HL-60 (cell line): Measurements from ENCODE around the gene DHRS12.
"Not testable (repeated sequence)": the region's sequence is repeated elsewhere in the genome, so short reads cannot be mapped to it uniquely, and the experiment has no call there.

Experiments
- DNase-seq, 2 experiments: peaks; one replicate each; pipeline ENCODE4 v3.0.0-alpha.2; 2010 to 2020; ENCODE audit warnings: low read depth in 1 of 2, low spot score in 1 of 2
- H3K27ac ChIP-seq: fragments of 250-450 bp; sonication (Bioruptor Pico); replicated peaks from 2 replicates; pipeline ENCODE4 v1.5.1; 2020; ENCODE audit warnings: mild to moderate bottlenecking, moderate library complexity
- H3K27me3 ChIP-seq: fragments of 250-450 bp; sonication (Bioruptor Pico); 2 replicates; pipeline ENCODE4 v1.5.1; 2021; ENCODE audit warnings: mild to moderate bottlenecking, moderate library complexity; ENCODE audit not compliant: insufficient read depth, poor library complexity, severe bottlenecking
- H3K4me3 ChIP-seq: replicated peaks from 2 replicates; pipeline ENCODE4 v1.5.1; 2011; ENCODE audit warnings: mild to moderate bottlenecking, control low read depth, low read length; ENCODE audit not compliant: insufficient read depth
- GABPA ChIP-seq: IDR thresholded peaks from 2 replicates; pipeline ENCODE4 v1.6.1; 2012; ENCODE audit warnings: low read depth
- POLR2AphosphoS5 ChIP-seq: IDR thresholded peaks from 2 replicates; pipeline ENCODE4 v1.6.1; 2012; ENCODE audit warnings: low read depth
- SPI1 ChIP-seq: IDR thresholded peaks from 2 replicates; pipeline ENCODE4 v1.6.1; 2012; ENCODE audit warnings: low read depth, mild to moderate bottlenecking, borderline replicate concordance
- TF ChIP-seq, protein P1 (sequence below): IDR thresholded peaks from one replicate; pipeline ENCODE4 v1.5.1; 2011; ENCODE audit warnings: low read length, control low read depth, inconsistent platforms; ENCODE audit not compliant: insufficient read depth
- TF ChIP-seq, protein P2 (sequence below): IDR thresholded peaks from 2 replicates; pipeline ENCODE4 v1.6.1; 2012; ENCODE audit warnings: low read depth; ENCODE audit not compliant: insufficient replicate concordance

Gene DHRS12

DNA sequence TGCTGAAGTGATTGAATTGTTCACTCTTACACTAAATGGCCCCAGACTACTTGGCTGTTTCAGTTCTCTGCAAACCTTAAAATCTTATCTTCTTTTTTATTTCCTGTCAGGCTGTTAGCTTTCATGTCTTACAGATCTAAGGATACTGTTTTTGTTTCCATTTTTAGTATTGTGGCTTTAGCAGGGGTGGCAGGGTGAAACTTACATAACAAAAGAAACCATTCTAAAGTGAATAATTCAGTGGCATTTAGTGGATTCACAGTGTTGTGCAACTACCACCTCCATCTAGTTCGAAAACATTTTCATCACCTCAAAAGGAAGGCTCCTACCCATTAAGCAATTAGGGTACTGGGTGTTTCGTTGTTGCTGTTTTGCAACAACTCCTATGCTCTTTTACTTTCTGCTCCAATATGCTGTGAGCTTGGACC is 21.2 kb upstream of the DHRS12 start:
- no peaks in the 10 kb centered on the region for H3K27me3 ChIP-seq

DNA sequence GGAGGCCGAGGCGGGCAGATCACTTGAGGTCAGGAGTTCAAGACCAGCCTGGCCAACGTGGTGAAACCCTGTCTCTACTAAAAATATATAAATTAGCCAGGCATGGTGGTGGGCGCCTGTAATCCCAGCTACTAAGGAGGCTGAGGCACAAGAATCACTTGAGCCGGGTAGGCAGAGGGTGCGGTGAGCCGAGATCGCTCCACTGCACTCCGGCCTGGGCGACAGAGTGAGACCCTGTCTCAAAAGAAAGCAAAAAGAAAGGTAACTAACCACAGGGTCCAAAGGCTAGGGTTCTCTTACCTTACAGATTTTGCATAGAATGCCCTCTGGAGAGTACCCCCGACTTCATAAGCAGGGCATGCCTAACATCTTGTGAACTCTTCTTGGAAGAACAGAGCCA is 20.7 kb upstream of the DHRS12 start:
- not testable (repeated sequence) for H3K27me3 ChIP-seq, H3K4me3 ChIP-seq, DNase-seq
- H3K27ac ChIP-seq: peak overlapping the region; percentile 40

More for the DNA sequence above, 21.2 kb upstream of the DHRS12 start:
- peak; percentile 92 to 94 for DNase-seq
- TF ChIP-seq, protein P1, sequence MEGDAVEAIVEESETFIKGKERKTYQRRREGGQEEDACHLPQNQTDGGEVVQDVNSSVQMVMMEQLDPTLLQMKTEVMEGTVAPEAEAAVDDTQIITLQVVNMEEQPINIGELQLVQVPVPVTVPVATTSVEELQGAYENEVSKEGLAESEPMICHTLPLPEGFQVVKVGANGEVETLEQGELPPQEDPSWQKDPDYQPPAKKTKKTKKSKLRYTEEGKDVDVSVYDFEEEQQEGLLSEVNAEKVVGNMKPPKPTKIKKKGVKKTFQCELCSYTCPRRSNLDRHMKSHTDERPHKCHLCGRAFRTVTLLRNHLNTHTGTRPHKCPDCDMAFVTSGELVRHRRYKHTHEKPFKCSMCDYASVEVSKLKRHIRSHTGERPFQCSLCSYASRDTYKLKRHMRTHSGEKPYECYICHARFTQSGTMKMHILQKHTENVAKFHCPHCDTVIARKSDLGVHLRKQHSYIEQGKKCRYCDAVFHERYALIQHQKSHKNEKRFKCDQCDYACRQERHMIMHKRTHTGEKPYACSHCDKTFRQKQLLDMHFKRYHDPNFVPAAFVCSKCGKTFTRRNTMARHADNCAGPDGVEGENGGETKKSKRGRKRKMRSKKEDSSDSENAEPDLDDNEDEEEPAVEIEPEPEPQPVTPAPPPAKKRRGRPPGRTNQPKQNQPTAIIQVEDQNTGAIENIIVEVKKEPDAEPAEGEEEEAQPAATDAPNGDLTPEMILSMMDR: no peak
- TF ChIP-seq POLR2AphosphoS5 (0 out of 2 replicates have a peak, but pooled peaks have one; percentile 51), SPI1 (peak; percentile 11; the same call in 1 of the 2 replicates)
- TF ChIP-seq, protein P2, sequence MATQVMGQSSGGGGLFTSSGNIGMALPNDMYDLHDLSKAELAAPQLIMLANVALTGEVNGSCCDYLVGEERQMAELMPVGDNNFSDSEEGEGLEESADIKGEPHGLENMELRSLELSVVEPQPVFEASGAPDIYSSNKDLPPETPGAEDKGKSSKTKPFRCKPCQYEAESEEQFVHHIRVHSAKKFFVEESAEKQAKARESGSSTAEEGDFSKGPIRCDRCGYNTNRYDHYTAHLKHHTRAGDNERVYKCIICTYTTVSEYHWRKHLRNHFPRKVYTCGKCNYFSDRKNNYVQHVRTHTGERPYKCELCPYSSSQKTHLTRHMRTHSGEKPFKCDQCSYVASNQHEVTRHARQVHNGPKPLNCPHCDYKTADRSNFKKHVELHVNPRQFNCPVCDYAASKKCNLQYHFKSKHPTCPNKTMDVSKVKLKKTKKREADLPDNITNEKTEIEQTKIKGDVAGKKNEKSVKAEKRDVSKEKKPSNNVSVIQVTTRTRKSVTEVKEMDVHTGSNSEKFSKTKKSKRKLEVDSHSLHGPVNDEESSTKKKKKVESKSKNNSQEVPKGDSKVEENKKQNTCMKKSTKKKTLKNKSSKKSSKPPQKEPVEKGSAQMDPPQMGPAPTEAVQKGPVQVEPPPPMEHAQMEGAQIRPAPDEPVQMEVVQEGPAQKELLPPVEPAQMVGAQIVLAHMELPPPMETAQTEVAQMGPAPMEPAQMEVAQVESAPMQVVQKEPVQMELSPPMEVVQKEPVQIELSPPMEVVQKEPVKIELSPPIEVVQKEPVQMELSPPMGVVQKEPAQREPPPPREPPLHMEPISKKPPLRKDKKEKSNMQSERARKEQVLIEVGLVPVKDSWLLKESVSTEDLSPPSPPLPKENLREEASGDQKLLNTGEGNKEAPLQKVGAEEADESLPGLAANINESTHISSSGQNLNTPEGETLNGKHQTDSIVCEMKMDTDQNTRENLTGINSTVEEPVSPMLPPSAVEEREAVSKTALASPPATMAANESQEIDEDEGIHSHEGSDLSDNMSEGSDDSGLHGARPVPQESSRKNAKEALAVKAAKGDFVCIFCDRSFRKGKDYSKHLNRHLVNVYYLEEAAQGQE: peak; percentile 51
- Histone ChIP-seq H3K27ac (peak overlapping the region; percentile 78), H3K4me3 (no peak overlapping the region)

DNA sequence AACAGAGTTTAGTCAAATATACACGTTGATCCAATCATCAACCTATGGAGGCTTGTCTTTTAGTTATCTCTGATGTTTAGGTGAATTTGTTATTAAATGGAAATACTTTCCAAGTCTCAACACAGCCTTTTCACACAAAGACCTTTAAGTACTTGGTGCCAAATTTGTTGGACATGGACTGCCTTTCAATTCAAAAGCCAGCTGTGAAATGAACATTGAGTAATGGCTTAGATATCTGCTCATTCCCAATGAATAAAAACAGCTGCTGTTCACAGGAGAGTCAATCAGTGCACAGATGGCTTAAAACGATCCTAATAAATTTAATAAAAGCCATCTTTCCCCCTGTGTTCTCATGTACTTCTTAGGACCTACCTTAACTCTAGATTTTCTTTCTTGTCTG is 19.9 kb upstream of the DHRS12 start:
- H3K4me3 ChIP-seq: no peak overlapping the region
- H3K27ac ChIP-seq: peak overlapping the region; percentile 40; the same call in 1 of the 2 replicates
- H3K27me3 ChIP-seq: no peaks in the 10 kb centered on the region
- DNase-seq: no peak
- TF ChIP-seq, protein P1: no peak
- TF ChIP-seq, protein P2: no peak
- TF ChIP-seq POLR2AphosphoS5: no peak
- no peak for TF ChIP-seq SPI1
- no peak for TF ChIP-seq GABPA

DNA sequence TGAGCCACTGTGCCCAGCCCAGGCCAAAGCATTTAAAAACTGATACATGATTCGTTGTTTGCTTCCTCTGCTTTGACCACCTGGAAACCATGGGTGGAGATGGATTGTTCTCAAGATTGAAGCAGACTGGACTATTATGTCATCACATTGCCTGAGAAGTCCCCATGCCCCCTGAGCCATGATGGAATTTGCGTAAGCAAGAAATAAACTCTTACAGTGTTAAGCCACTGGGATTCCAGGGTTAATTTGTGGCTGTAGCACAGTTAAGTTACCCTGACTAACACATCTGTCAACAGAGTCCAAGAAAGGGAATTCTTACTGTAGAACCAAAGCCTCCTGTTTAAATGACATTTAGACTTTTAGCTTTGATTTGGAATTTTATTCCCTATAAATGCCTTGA is 19.4 kb upstream of the DHRS12 start:
- Histone ChIP-seq H3K4me3 (no peak overlapping the region), H3K27ac (no peak overlapping the region), H3K27me3 (no peaks in the 10 kb centered on the region)
- TF ChIP-seq, protein P2: no peak
- no peak for TF ChIP-seq POLR2AphosphoS5
- no peak for TF ChIP-seq GABPA
- no peak for TF ChIP-seq SPI1
- no peak for DNase-seq
